Measurements from ENCODE around the gene SEC16A. TPM values are rescaled to one million over a fixed set of nuclear protein-coding genes. Genes with fewer than 3 reads are reported as not detected.

SEC16A gene
- total RNA-seq, 1 donor from 2014 or later: 78.8 TPM

DNA sequence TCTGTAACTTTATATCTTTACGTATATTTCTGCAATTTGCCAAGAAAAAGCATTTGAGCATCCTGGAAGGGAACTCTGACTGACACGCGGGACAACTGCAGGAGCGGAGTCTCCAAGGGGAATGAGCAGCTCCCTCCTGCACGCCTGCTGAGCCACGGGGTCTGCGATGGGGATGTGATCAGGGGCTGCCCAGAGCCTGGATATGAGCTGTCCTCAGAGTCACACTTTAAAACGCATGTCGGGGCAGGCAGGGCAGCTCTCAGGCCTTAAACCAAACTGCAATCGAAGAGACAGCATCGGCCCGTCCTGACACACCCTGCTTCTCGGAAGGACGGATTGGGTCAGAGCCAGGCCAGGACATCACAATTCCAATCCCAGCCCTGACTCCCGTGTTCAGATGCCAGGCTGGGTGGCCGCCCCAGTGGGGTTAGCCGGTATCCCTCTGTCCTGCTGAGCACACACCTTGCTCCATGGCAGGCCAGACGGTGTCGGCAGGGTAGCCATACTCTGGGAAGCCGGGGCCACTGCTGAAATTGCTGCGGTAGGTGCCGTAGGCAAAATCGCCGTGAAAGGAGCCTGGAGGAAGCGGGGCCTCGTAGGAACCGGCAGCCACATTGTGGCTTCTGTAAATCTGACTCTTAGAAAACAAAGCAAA is 17.2 kb downstream of the SEC16A start:
- POLR2A ChIA-PET: no interaction called here
- Mint-ChIP-seq H3K9me3 (no peaks in the 10 kb centered on the region), H3K27me3 (no peaks in the 10 kb centered on the region), H3K27ac (no peak overlapping the region), H3K36me3 (ENCODE audit: low read depth) (peaks cover 91% of the 10 kb centered on the region), H3K4me3 (no peak overlapping the region), H3K4me1 (no peaks in the 10 kb centered on the region)
- no peak for ATAC-seq (ENCODE audit: low read depth)
- intact Hi-C loops (cut with micrococcal nuclease): no loop called here
- CTCF ChIA-PET: no interaction called here
- no peak for DNase-seq
- TF ChIP-seq, protein P1, sequence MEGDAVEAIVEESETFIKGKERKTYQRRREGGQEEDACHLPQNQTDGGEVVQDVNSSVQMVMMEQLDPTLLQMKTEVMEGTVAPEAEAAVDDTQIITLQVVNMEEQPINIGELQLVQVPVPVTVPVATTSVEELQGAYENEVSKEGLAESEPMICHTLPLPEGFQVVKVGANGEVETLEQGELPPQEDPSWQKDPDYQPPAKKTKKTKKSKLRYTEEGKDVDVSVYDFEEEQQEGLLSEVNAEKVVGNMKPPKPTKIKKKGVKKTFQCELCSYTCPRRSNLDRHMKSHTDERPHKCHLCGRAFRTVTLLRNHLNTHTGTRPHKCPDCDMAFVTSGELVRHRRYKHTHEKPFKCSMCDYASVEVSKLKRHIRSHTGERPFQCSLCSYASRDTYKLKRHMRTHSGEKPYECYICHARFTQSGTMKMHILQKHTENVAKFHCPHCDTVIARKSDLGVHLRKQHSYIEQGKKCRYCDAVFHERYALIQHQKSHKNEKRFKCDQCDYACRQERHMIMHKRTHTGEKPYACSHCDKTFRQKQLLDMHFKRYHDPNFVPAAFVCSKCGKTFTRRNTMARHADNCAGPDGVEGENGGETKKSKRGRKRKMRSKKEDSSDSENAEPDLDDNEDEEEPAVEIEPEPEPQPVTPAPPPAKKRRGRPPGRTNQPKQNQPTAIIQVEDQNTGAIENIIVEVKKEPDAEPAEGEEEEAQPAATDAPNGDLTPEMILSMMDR (IDR thresholded peaks at IDR 0.05): no peak

DNA sequence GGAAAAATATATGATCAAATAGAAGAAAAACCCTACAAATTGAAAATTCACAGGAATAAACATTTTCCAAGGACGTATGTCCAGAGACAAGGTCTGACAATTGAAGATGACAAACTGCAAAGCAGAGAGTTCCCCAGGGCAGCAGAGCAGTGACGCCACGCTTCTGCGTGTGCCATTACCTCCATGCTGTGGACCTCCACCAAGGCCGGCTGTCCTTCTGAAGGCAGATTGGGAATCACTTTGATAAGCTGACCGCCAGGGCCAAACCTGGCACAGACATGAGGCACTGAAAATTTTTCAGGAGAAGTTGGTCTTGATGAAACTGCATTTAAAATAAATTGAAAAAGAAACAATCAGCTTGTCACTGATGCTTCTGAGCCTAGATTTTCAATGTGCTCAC is 18.6 kb downstream of the SEC16A start:
- no peaks in the 10 kb centered on the region for H3K27me3 Mint-ChIP-seq
- H3K36me3 Mint-ChIP-seq (ENCODE audit: low read depth): peaks cover 88% of the 10 kb centered on the region
- H3K27ac Mint-ChIP-seq: no peak overlapping the region
- POLR2A ChIA-PET: no interaction called here
- intact Hi-C loops (cut with micrococcal nuclease): no loop called here
- ATAC-seq (ENCODE audit: low read depth) (no peak), DNase-seq (no peak)
- TF ChIP-seq, protein P1 (IDR thresholded peaks at IDR 0.05): no peak
- no peak overlapping the region for H3K4me3 Mint-ChIP-seq
- H3K9me3 Mint-ChIP-seq: no peaks in the 10 kb centered on the region
- CTCF ChIA-PET: no interaction called here
- H3K4me1 Mint-ChIP-seq: no peaks in the 10 kb centered on the region

DNA sequence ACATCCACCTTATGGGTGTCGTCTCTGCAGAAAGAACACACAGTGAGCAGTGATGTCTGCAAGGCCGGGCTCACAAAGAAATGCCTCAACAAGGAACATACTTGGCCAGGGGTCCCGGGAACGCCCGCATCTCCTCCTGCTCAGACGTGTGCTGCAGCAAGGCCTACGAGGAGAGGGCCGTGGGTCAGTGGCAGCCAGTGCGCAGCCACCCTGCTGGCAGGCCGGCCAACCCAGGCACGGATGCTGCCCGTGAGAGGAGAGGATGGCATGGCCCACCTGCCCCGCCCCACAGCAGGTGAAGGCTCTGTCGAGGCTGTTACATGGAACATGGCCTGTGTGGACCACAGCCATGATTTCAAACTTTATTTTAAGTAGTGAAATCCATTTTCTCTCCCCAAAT is 19.3 kb downstream of the SEC16A start:
- Mint-ChIP-seq H3K4me3 (no peak overlapping the region), H3K4me1 (no peaks in the 10 kb centered on the region), H3K27ac (no peak overlapping the region), H3K27me3 (no peaks in the 10 kb centered on the region), H3K9me3 (no peaks in the 10 kb centered on the region), H3K36me3 (ENCODE audit: low read depth) (peaks cover 88% of the 10 kb centered on the region)
- DNase-seq: no peak
- TF ChIP-seq, protein P1 (IDR thresholded peaks at IDR 0.05): no peak
- ATAC-seq (ENCODE audit: low read depth): no peak
- intact Hi-C loops (cut with micrococcal nuclease): no loop called here
- POLR2A ChIA-PET: no interaction called here
- CTCF ChIA-PET: no interaction called here

DNA sequence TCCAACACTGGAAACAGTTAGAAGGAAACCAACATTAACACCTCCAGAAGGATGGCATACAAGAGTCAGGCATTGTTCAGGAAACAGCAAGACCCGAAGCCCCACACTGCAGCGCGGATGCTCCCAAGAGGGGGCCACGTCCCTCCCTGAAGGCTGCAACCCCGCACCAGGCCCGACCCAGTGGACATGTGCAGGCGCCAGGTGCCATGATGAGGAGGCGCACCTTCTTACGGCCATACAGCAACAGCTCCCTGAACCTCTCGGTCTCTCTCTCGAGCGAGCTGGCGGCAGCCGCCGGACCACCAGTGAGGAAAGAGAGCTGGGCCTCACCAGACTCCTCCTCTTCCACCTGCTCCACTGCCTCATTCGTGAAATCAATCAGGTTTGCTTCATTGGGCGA is 20.2 kb downstream of the SEC16A start:
- intact Hi-C loops (cut with micrococcal nuclease): no loop called here
- ATAC-seq (ENCODE audit: low read depth) (no peak), DNase-seq (no peak)
- Mint-ChIP-seq H3K36me3 (ENCODE audit: low read depth) (peaks cover 92% of the 10 kb centered on the region), H3K9me3 (no peaks in the 10 kb centered on the region), H3K27ac (no peak overlapping the region), H3K4me1 (no peaks in the 10 kb centered on the region), H3K27me3 (no peaks in the 10 kb centered on the region), H3K4me3 (no peak overlapping the region)
- CTCF ChIA-PET: no interaction called here
- TF ChIP-seq, protein P1 (IDR thresholded peaks at IDR 0.05): no peak
- POLR2A ChIA-PET: no interaction called here

DNA sequence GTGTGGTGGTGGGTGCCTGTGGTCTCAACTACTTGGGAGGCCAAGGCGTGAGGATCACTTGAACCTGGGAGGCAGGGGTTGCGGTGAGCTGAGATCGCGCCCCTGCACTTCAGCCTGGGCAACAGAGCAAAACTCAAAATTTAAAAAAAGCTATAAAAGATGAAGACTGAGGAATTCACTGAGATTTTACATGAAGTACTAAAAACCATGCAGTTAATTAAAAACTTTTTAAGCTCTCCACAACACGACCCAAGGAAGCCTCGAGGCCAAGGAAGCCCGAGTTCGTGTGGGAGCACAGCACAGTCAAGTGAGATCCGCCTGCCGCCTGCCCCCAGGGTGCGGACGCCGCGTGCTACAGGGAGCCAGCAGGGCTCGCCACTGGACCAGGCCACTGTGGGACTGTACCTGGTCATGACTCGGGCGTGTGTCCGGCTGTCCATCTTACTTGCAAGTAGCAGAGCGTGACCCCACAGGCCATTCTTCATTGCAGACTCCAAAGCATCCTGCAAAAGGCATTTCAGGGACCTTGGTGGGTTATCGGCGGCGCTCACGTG is 22.0 kb downstream of the SEC16A start:
- peaks cover 92% of the 10 kb centered on the region for H3K36me3 Mint-ChIP-seq (ENCODE audit: low read depth)
- CTCF ChIA-PET: no interaction called here
- no peak overlapping the region for H3K4me3 Mint-ChIP-seq
- ATAC-seq (ENCODE audit: low read depth): no peak
- intact Hi-C loops (cut with micrococcal nuclease): no loop called here
- H3K27ac Mint-ChIP-seq: no peak overlapping the region
- no peaks in the 10 kb centered on the region for H3K4me1 Mint-ChIP-seq
- H3K9me3 Mint-ChIP-seq: no peaks in the 10 kb centered on the region
- TF ChIP-seq, protein P1 (IDR thresholded peaks at IDR 0.05): no peak
- DNase-seq: no peak
- POLR2A ChIA-PET: interaction anchor here (0.7 kb wide), 1 partner anchor 56 kb away, joined by 5 read pairs; no protein-coding TSS in a partner anchor
- no peaks in the 10 kb centered on the region for H3K27me3 Mint-ChIP-seq

Measured in activated B cell treated with CpG ODN at 0.5 μM for 24 hours (primary cell).